Gastrocnemius medialis (tissue), 4 donors: ENCODE results near the gene ZNF414.

ENCODE experiments used
- CTCF ChIP-seq, 5 experiments: fragments of 450-650 bp in 3 of 5; fragments of 200-600 bp in 2 of 5; sonication (generic) in 2 of 5; IDR thresholded peaks in 4 of 5; conservative IDR thresholded peaks in 1 of 5; 1 replicate in 4 of 5; 2 replicates in 1 of 5; pipeline ENCODE4 v1.5.1; 2016 to 2019; ENCODE audit warnings: antibody characterized with exemption in 5 of 5, mild to moderate bottlenecking in 3 of 5, moderate library complexity in 3 of 5
- POLR2A ChIP-seq, 2 donors: fragments of 450-650 bp; IDR thresholded peaks; one replicate each; pipeline ENCODE4 v1.6.1; 2017; ENCODE audit warnings: antibody characterized with exemption in 2 of 2, mild to moderate bottlenecking in 2 of 2, moderate library complexity in 2 of 2

GRCh38 chr19:8469613-8470368 lies 44.2 kb downstream of the ZNF414 start:
- TF ChIP-seq CTCF (IDR thresholded peaks at IDR 0.05 in 4 of 5, conservative IDR thresholded peaks at IDR 0.05 in 1 of 5) (no peak), POLR2A (IDR thresholded peaks at IDR 0.05) (no peak)
